Measurements from ENCODE around the gene ZNF800. TPM values are rescaled to one million over a fixed set of nuclear protein-coding genes. Genes with fewer than 3 reads are reported as not detected.
"Not testable (repeated sequence)": the region's sequence is repeated elsewhere in the genome, so short reads cannot be mapped to it uniquely, and the experiment has no call there.

Gene ZNF800
- total RNA-seq, 1 donor from 2014 or later = 25.4 TPM

DNA sequence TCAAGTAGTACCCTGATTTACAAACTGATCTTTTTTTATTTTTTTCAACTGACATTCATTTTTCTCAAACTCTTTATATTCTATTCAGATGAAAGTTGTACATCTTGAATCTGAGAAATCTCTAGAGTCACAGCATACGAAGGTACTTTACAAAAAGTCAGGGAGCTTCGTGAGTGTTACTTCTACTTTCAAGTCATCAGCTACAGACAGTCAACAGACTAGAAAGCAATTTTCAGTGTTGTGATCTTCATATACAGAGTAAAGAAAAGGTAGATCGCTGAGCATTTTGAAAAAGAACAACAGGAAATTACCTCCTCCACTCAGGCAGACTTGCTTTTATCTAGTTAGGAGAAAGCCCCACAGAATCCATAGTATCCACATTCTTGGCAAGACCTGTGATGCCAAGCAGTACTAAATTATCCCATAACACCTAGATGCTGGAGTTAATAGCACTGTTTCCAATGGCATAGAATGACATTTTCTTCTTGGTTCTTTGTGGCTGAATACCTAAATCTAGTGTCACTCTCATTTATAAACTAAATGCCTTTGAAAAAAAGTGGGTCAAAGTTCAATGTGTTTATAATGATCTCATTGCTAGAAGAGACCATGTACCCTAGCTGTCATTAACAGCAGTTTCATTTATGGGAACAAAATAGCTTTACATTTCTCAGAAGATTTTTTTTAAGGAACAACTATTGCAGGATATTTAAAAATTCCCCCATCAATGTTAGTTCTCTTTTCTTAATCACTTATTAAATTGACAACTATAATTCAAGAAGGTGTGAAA lies 12.0 kb upstream of the ZNF800 start:
- no peaks in the 10 kb centered on the region for H3K36me3 Mint-ChIP-seq (ENCODE audit: unreplicated experiment)
- no peak overlapping the region for H3K4me3 Mint-ChIP-seq (ENCODE audit: unreplicated experiment)
- no peaks in the 10 kb centered on the region for H3K27me3 Mint-ChIP-seq (ENCODE audit: unreplicated experiment)
- no peaks in the 10 kb centered on the region for H3K4me1 Mint-ChIP-seq (ENCODE audit: low read depth, unreplicated experiment)
- TF ChIP-seq, protein P1, sequence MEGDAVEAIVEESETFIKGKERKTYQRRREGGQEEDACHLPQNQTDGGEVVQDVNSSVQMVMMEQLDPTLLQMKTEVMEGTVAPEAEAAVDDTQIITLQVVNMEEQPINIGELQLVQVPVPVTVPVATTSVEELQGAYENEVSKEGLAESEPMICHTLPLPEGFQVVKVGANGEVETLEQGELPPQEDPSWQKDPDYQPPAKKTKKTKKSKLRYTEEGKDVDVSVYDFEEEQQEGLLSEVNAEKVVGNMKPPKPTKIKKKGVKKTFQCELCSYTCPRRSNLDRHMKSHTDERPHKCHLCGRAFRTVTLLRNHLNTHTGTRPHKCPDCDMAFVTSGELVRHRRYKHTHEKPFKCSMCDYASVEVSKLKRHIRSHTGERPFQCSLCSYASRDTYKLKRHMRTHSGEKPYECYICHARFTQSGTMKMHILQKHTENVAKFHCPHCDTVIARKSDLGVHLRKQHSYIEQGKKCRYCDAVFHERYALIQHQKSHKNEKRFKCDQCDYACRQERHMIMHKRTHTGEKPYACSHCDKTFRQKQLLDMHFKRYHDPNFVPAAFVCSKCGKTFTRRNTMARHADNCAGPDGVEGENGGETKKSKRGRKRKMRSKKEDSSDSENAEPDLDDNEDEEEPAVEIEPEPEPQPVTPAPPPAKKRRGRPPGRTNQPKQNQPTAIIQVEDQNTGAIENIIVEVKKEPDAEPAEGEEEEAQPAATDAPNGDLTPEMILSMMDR (IDR thresholded peaks at IDR 0.05; ENCODE audit: partially characterized antibody, unreplicated experiment) = no peak
- peaks cover 4% of the 10 kb centered on the region for H3K9me3 Mint-ChIP-seq (ENCODE audit: unreplicated experiment)
- DNase-seq = no peak
- H3K27ac Mint-ChIP-seq (ENCODE audit: unreplicated experiment) = no peak overlapping the region

DNA sequence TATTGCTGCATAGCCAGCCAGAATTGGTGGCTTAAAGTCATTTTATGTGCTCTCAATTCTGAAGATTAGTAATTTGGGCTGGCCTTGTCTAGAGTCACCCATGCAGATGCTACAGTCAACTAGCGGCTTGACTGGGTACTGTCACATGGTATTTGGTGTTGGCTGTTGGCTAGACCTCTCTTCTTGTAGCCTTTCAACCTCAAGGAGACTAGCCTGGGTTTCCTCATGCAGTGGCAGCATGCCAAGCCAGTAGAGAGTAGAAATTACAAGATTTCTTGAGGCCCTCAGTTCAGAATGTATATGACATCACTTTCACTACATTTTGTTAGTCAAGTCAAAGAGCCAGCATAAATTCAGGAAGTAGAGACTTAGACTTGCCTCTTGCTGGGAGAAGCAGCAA lies 3.7 kb upstream of the ZNF800 start:
- Mint-ChIP-seq H3K4me1 (ENCODE audit: low read depth, unreplicated experiment) (peaks cover 5% of the 10 kb centered on the region), H3K27me3 (ENCODE audit: unreplicated experiment) (peaks cover 7% of the 10 kb centered on the region)
- no peak for DNase-seq

DNA sequence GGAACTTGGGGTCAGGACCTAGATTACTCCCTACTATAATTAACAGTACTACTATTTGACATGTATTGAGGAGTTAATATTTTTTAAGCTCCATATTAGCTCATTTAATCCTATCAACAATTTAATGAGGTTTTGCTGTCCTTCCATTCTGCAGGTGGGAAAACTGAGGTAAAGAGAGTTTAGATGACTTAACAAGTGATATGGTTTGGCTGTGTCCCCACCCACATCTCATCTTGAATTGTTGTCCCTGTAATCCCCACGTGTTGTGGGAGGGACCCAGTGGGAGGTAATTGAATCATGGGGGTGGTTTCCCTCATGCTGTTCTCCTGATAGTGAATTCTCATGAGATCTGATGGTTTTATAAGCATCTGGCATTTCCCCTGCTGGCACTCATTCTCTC lies 2.6 kb upstream of the ZNF800 start:
- not testable (repeated sequence) for DNase-seq; H3K27ac Mint-ChIP-seq (ENCODE audit: unreplicated experiment); H3K27me3 Mint-ChIP-seq (ENCODE audit: unreplicated experiment); H3K4me1 Mint-ChIP-seq (ENCODE audit: low read depth, unreplicated experiment); H3K4me3 Mint-ChIP-seq (ENCODE audit: unreplicated experiment); H3K36me3 Mint-ChIP-seq (ENCODE audit: unreplicated experiment)
- H3K9me3 Mint-ChIP-seq (ENCODE audit: unreplicated experiment) = peaks cover 11% of the 10 kb centered on the region

More for the DNA sequence above, 3.7 kb upstream of the ZNF800 start:
- Mint-ChIP-seq H3K36me3 (ENCODE audit: unreplicated experiment) (no peaks in the 10 kb centered on the region), H3K27ac (ENCODE audit: unreplicated experiment) (no peak overlapping the region), H3K4me3 (ENCODE audit: unreplicated experiment) (no peak overlapping the region), H3K9me3 (ENCODE audit: unreplicated experiment) (peaks cover 8% of the 10 kb centered on the region)
- TF ChIP-seq, protein P1 (IDR thresholded peaks at IDR 0.05; ENCODE audit: partially characterized antibody, unreplicated experiment) = no peak

DNA sequence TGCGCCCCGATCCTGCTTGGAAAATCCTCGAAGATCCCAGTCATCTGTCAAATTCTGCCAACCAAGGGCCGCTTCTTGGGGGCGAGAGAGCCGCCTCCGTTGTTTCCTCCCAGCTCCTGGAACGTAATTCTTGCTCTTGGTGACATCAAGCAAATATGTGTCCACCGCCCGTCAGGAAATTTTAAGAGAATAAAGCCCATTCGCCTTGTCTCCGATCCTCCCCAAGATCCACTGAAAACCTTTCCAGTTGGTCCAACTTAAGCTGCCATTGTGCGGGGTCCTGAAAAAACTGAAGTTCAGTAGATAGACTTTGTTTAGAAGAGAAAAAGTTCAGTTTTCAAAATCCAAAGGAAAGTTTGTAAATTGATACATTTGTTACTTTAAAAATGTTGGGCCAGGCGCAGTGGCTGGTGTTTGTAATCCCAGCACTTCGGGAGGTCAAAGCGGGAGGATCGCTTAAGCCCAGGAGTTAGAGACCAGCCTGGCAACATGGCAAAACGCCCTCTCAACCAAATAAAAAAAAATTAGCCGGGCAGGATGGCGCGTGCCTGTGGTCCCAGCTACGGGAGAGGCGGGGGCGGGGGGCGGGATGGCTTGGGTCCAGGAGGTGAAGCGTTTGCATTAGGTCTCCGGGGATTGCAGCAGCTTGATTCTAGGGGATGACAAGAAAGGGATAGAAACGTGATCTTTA lies 1.0 kb upstream of the ZNF800 start:
- Mint-ChIP-seq H3K36me3 (ENCODE audit: unreplicated experiment) (no peaks in the 10 kb centered on the region), H3K4me1 (ENCODE audit: low read depth, unreplicated experiment) (peaks cover 5% of the 10 kb centered on the region), H3K9me3 (ENCODE audit: unreplicated experiment) (peaks cover 11% of the 10 kb centered on the region), H3K27ac (ENCODE audit: unreplicated experiment) (peak overlapping the region; percentile 76), H3K4me3 (ENCODE audit: unreplicated experiment) (peak overlapping the region; percentile 91), H3K27me3 (ENCODE audit: unreplicated experiment) (peaks cover 7% of the 10 kb centered on the region)
- TF ChIP-seq, protein P1 (IDR thresholded peaks at IDR 0.05; ENCODE audit: partially characterized antibody, unreplicated experiment) = no peak
- no peak for DNase-seq

DNA sequence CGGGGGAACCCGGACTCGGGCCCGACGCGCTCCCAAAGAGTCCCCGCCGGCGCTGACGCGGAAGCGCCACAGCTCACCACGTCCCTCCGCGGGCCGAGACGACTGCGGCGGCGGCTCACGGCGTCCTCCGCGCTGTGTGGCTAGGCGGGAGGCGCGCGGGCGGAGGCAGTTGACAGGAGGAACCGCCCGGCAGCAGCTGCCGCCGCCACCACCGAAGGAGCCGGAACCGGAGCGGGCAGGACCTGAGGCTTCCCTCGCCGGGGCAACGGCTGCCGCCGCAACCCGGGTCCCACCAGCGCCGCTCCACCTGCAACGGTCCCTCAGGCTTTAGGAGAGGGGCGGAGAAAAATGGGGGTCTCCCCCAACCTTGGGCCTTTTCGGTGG lies 334 bp downstream of the ZNF800 start:
- Mint-ChIP-seq H3K36me3 (ENCODE audit: unreplicated experiment) (no peaks in the 10 kb centered on the region), H3K27ac (ENCODE audit: unreplicated experiment) (no peak overlapping the region), H3K27me3 (ENCODE audit: unreplicated experiment) (peaks cover 6% of the 10 kb centered on the region), H3K9me3 (ENCODE audit: unreplicated experiment) (peaks cover 11% of the 10 kb centered on the region), H3K4me3 (ENCODE audit: unreplicated experiment) (peak overlapping the region; percentile 90), H3K4me1 (ENCODE audit: low read depth, unreplicated experiment) (peaks cover 5% of the 10 kb centered on the region)
- TF ChIP-seq, protein P1 (IDR thresholded peaks at IDR 0.05; ENCODE audit: partially characterized antibody, unreplicated experiment) = no peak
- DNase-seq = peak; percentile 72
